Measurements from ENCODE around the gene ATP4B. TPM values are rescaled to one million over a fixed set of nuclear protein-coding genes. Genes with fewer than 3 reads are reported as not detected.
"Not testable (repeated sequence)": the region's sequence is repeated elsewhere in the genome, so short reads cannot be mapped to it uniquely, and the experiment has no call there.

ATP4B gene
- total and polyA plus RNA-seq, 12 donors: 0.01 TPM; not detected in 11

GRCh38 chr13:113621498-113621897 lies 36.5 kb downstream of the ATP4B start:
- ATAC-seq: not testable (repeated sequence)

GRCh38 chr13:113621046-113621445 lies 37.0 kb downstream of the ATP4B start:
- DNase-seq: no peak

More at GRCh38 chr13:113621498-113621897, 36.5 kb downstream of the ATP4B start:
- H3K27me3 ChIP-seq; DNase-seq; intact Hi-C loops (cut with DNase I); H3K9me3 ChIP-seq; H3K27ac ChIP-seq; H3K4me3 ChIP-seq: not testable (repeated sequence)
- Histone ChIP-seq H3K4me1 (peaks cover 0 to 10% (median 0%) of the 10 kb centered on the region in 9 donors), H3K36me3 (peaks cover 0 to 19% (median 0%) of the 10 kb centered on the region in 9 donors)
- 70 to 84% methylated on average over 13 of the region's 13 CpGs for WGBS, 2 donors
- TF ChIP-seq CTCF (IDR thresholded peaks at IDR 0.05): peak in 8 of 9 donors; percentile 10 to 48 (median 36)

GRCh38 chr13:113620036-113620796 lies 37.8 kb downstream of the ATP4B start:
- Histone ChIP-seq H3K4me3 (no peak overlapping the region), H3K9me3 (no peaks in the 10 kb centered on the region), H3K27ac (no peak overlapping the region), H3K27me3 (no peaks in the 10 kb centered on the region), H3K36me3 (peaks cover 0 to 22% (median 0%) of the 10 kb centered on the region in 9 donors), H3K4me1 (peaks cover 0 to 17% (median 0%) of the 10 kb centered on the region in 9 donors)
- no peak for DNase-seq
- 74 to 79% methylated on average over 15 of the region's 15 CpGs for WGBS, 2 donors
- peak in 2 of 8 donors; percentile 13 to 31 for ATAC-seq
- no peak for TF ChIP-seq CTCF (IDR thresholded peaks at IDR 0.05)
- intact Hi-C loops (cut with DNase I): no loop called here

More at GRCh38 chr13:113621046-113621445, 37.0 kb downstream of the ATP4B start:
- peaks cover 0 to 19% (median 0%) of the 10 kb centered on the region in 9 donors for H3K36me3 ChIP-seq
- intact Hi-C loops (cut with DNase I): no loop called here
- ATAC-seq: no peak
- H3K27ac ChIP-seq: no peak overlapping the region
- TF ChIP-seq CTCF (IDR thresholded peaks at IDR 0.05): no peak
- H3K4me1 ChIP-seq: peaks cover 0 to 13% (median 0%) of the 10 kb centered on the region in 9 donors
- 98 to 99% methylated on average over 15 of the region's 15 CpGs for WGBS, 2 donors
- no peaks in the 10 kb centered on the region for H3K9me3 ChIP-seq
- no peak overlapping the region for H3K4me3 ChIP-seq
- no peaks in the 10 kb centered on the region for H3K27me3 ChIP-seq

- DNase-seq (no peak), ATAC-seq (no peak)
- H3K9me3 ChIP-seq: no peaks in the 10 kb centered on the region
- intact Hi-C loops (cut with DNase I): no loop called here
- H3K4me1 ChIP-seq: peaks cover 0 to 17% (median 0%) of the 10 kb centered on the region in 9 donors
- H3K36me3 ChIP-seq: peaks cover 0 to 22% (median 0%) of the 10 kb centered on the region in 9 donors
- H3K27me3 ChIP-seq: no peaks in the 10 kb centered on the region
- no peak for TF ChIP-seq CTCF (IDR thresholded peaks at IDR 0.05)
- 95 to 98% methylated on average over 7 of the region's 7 CpGs for WGBS, 2 donors
- H3K4me3 ChIP-seq: no peak overlapping the region
- H3K27ac ChIP-seq: no peak overlapping the region
Observed at GRCh38 chr13:113618455-113618854, 39.5 kb downstream of the ATP4B start.

All from heart right ventricle (tissue), 16 donors.